ENCODE results near the gene CD40.

CD40 gene

GRCh38 chr20:46152824-46153586 lies 34.9 kb downstream of the CD40 start:
- no peak for TF ChIP-seq CTCF (IDR thresholded peaks at IDR 0.05)
- intact Hi-C loops (cut with DNase I; ENCODE audit: low total_unique reads) = no loop called here
- H3K27me3 ChIP-seq = peaks cover 0 to 75% of the 10 kb centered on the region in 2 donors
- no peak overlapping the region for H3K27ac ChIP-seq
- H3K4me1 ChIP-seq = no peaks in the 10 kb centered on the region
- DNase-seq = no peak
- H3K36me3 ChIP-seq = no peaks in the 10 kb centered on the region
- H3K9me3 ChIP-seq = no peaks in the 10 kb centered on the region
- H3K4me3 ChIP-seq = no peak overlapping the region

GRCh38 chr20:46154305-46154704 lies 36.2 kb downstream of the CD40 start:
- H3K9me3 ChIP-seq = no peaks in the 10 kb centered on the region
- no peaks in the 10 kb centered on the region for H3K4me1 ChIP-seq
- H3K36me3 ChIP-seq = no peaks in the 10 kb centered on the region
- DNase-seq = no peak
- intact Hi-C loops (cut with DNase I; ENCODE audit: low total_unique reads) = no loop called here
- no peak overlapping the region for H3K27ac ChIP-seq
- no peak for TF ChIP-seq CTCF (IDR thresholded peaks at IDR 0.05)
- H3K27me3 ChIP-seq = peaks cover 0 to 84% of the 10 kb centered on the region in 2 donors
- H3K4me3 ChIP-seq = no peak overlapping the region

DNA sequence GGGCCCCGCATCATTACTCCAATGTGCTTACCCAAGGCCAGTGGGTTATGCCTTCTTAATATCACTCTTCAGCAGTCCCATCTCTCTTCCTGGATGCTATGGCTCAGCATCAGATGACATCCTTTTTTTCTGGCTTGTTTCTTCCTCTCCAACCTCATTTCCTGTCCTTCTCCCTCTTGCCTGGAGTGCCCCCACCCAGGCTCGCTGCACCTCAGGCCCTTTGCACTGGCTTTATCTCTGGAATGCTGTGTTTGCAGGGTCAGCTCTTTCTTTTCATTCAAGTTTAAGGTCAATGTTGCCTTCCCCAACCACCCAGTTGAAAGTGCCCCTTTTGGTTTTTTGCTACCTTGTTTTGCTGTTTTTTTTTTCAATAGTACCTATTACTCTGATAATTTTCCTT lies 36.7 kb downstream of the CD40 start:
- DNase-seq = no peak
- H3K4me1 ChIP-seq = no peaks in the 10 kb centered on the region
- no peaks in the 10 kb centered on the region for H3K36me3 ChIP-seq
- no peak overlapping the region for H3K4me3 ChIP-seq
- peaks cover 0 to 82% of the 10 kb centered on the region in 2 donors for H3K27me3 ChIP-seq
- no peak for TF ChIP-seq CTCF (IDR thresholded peaks at IDR 0.05)
- no peaks in the 10 kb centered on the region for H3K9me3 ChIP-seq
- no peak overlapping the region for H3K27ac ChIP-seq
- intact Hi-C loops (cut with DNase I; ENCODE audit: low total_unique reads) = no loop called here

- intact Hi-C loops (cut with DNase I; ENCODE audit: low total_unique reads) = no loop called here
Observed at GRCh38 chr20:46156065-46156464, 38.0 kb downstream of the CD40 start.

DNA sequence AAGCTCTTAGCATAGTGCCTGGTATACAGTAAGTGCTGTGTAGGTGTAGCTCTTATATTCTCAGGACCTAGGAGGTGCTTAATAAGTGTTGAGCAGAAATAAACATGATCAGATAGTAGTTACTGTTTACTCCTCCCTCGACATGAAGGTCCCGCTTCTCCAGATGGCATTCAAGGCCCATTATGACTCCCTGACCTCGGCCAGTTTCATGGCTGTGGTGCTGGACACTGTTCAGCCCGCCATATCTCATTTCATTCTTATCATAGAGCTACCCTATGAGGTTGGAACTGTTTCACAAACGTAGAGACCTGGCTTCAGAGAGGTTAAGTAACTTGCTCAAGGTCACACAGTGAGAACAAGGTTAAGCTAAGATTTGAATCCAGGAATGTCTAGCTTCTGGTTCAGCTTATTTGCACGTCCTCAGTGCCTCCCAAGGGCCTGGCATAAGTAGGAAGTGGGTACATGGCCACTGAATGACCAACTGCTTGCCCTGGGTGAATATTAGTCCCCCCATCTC lies 39.0 kb downstream of the CD40 start:
- no peak for TF ChIP-seq CTCF (IDR thresholded peaks at IDR 0.05)
- intact Hi-C loops (cut with DNase I; ENCODE audit: low total_unique reads) = no loop called here

More at GRCh38 chr20:46156065-46156464, 38.0 kb downstream of the CD40 start:
- Histone ChIP-seq H3K4me1 (no peaks in the 10 kb centered on the region), H3K27ac (no peak overlapping the region), H3K9me3 (no peaks in the 10 kb centered on the region), H3K36me3 (no peaks in the 10 kb centered on the region), H3K4me3 (no peak overlapping the region), H3K27me3 (peaks cover 0 to 83% of the 10 kb centered on the region in 2 donors)
- DNase-seq = no peak
- no peak for TF ChIP-seq CTCF (IDR thresholded peaks at IDR 0.05)

More for the DNA sequence above, 39.0 kb downstream of the CD40 start:
- H3K4me1 ChIP-seq = no peaks in the 10 kb centered on the region
- no peaks in the 10 kb centered on the region for H3K9me3 ChIP-seq
- DNase-seq = no peak
- H3K27ac ChIP-seq = no peak overlapping the region
- peaks cover 0 to 76% of the 10 kb centered on the region in 2 donors for H3K27me3 ChIP-seq
- no peaks in the 10 kb centered on the region for H3K36me3 ChIP-seq
- H3K4me3 ChIP-seq = no peak overlapping the region
